Fibroblast of pulmonary artery (primary cell): Measurements from ENCODE around the gene PHRF1.

ENCODE experiments used
- DNase-seq: peaks from one replicate; pipeline ENCODE4 v3.0.0-alpha.2; 2010; ENCODE audit warnings: low read depth
- H3K4me3 ChIP-seq: replicated peaks from 2 replicates; pipeline ENCODE4 v1.5.1; 2011; ENCODE audit warnings: low read depth, mild to moderate bottlenecking, control low read depth, low read length, moderate library complexity
- TF ChIP-seq, protein P1 (sequence below): IDR thresholded peaks from 2 replicates; pipeline ENCODE4 v1.5.1; 2011; ENCODE audit warnings: mild to moderate bottlenecking, control low read depth, low read length, inconsistent platforms; ENCODE audit errors: missing control alignments

PHRF1 gene

DNA sequence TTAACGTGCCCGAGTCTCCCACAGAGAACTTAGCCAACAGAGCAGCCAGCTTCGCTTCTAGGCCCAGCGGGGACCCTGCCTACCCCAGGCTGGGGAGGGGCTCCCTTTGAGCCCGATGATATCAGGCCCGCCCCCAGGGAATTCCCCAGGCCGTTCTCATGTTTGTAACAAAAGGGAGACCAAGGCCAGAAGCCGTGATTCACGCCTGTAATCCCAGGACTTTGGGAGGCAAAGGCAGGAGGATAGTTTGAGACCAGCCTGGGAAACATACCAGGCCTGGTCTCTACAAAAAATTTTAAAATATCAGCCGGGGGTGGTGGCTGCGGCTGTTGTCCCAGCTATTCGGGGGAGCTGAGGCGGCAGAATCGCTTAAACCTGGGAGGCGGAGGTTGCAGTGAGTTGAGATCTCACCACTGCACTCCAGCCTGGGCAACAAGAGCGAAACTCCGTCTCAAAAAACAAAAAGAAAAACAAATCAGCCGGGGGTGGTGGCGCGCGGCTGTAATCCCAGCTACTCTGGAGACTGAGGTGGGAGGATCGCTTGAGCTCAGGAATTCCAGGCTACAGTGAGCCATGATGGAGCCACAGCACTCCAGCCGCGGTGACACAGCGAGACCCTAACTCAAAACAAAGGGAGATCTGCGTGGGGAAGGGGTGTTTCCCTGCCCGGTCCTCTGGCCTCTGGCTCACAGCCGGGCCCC, 62.5 kb downstream of the PHRF1 start:
- TF ChIP-seq, protein P1, sequence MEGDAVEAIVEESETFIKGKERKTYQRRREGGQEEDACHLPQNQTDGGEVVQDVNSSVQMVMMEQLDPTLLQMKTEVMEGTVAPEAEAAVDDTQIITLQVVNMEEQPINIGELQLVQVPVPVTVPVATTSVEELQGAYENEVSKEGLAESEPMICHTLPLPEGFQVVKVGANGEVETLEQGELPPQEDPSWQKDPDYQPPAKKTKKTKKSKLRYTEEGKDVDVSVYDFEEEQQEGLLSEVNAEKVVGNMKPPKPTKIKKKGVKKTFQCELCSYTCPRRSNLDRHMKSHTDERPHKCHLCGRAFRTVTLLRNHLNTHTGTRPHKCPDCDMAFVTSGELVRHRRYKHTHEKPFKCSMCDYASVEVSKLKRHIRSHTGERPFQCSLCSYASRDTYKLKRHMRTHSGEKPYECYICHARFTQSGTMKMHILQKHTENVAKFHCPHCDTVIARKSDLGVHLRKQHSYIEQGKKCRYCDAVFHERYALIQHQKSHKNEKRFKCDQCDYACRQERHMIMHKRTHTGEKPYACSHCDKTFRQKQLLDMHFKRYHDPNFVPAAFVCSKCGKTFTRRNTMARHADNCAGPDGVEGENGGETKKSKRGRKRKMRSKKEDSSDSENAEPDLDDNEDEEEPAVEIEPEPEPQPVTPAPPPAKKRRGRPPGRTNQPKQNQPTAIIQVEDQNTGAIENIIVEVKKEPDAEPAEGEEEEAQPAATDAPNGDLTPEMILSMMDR = no peak
- H3K4me3 ChIP-seq = no peak overlapping the region
- no peak for DNase-seq

- TF ChIP-seq, protein P1 = no peak
- no peak for DNase-seq
- H3K4me3 ChIP-seq = no peak overlapping the region
These were observed 63.2 kb downstream of the PHRF1 start for GRCh38 chr11:639332-639955.

DNA sequence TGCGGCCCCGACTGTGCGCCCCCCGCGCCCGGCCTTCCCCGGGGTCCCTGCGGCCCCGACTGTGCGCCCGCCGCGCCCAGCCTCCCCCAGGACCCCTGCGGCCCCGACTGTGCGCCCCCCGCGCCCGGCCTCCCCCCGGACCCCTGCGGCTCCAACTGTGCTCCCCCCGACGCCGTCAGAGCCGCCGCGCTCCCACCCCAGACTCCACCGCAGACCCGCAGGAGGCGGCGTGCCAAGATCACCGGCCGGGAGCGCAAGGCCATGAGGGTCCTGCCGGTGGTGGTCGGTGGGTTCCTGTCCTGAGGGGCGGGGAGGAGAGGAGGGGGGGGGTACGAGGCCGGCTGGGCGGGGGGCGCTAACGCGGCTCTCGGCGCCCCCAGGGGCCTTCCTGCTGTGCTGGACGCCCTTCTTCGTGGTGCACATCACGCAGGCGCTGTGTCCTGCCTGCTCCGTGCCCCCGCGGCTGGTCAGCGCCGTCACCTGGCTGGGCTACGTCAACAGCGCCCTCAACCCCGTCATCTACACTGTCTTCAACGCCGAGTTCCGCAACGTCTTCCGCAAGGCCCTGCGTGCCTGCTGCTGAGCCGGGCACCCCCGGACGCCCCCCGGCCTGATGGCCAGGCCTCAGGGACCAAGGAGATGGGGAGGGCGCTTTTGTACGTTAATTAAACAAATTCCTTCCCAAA, 63.9 kb downstream of the PHRF1 start:
- no peak overlapping the region for H3K4me3 ChIP-seq
- TF ChIP-seq, protein P1 = no peak
- DNase-seq = no peak

GRCh38 chr11:641806-642370, 65.6 kb downstream of the PHRF1 start:
- no peak for DNase-seq
- TF ChIP-seq, protein P1 = no peak
- H3K4me3 ChIP-seq = no peak overlapping the region

DNA sequence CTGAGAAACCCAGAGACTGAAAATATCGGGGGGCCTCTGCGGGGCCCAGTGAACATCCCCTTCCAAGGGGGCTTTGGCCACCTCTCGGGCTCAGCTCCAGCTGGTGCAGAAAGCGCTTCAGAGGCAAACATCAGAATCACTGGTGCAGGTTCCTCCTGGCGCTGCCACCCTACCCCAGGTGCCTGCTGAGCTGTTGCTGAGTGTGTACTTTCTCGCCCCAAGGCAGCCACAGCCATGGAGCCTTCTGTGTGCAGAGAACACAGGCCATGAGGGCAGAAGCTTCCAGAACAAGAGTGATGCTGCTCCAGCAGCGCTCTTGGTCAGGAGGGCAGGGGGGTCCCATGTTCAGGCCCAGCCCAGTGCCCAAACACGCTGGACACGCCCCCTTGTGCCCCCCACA, 67.1 kb downstream of the PHRF1 start:
- DNase-seq = no peak
- no peak overlapping the region for H3K4me3 ChIP-seq
- TF ChIP-seq, protein P1 = no peak

DNA sequence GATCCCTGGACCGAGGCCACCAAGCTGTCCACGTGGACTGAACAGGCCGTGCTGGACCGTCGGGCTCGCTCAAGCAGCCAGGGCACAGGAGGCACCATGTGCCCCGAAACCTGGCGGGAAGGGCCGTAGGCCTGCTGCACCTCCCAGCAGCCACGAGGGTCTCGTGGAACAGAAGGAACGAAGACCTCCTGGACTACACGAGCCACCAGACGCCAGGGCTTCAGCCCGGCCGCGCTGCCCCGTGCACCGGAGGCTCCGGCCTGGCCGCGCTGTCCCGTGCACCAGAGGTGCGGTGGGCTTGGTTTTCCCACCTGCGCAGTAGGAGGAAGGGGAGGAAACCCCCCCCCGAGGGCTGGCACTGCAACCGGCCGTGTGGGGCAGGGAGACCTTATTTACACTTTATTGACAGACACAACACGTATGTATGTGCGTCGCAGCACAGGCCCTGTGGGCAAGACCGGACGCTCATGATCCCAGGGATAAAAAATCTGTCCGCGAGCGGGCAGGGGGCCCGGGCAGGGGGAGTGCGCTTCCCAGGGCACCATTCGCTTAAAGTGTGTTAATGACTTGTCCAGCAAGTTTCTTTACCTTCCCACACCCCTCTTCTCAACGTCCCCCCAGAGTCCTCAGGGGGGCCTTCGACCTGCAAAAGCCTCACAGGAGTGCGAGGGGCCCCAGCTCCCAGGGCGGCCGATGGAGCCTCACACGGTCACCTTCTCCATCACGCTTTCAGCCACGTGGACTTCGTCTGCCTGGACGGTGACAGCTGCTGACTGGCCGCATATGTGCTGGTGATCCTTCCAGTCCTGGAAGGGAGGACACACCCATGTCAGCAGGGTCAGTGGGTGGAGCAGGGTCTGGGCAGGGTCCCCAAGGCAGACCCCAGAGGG, 67.8 kb downstream of the PHRF1 start:
- no peak overlapping the region for H3K4me3 ChIP-seq
- TF ChIP-seq, protein P1 = no peak
- no peak for DNase-seq
